GM18868 (cell line): ENCODE measurements around the gene TACC2.
"Not testable (repeated sequence)": the region's sequence is repeated elsewhere in the genome, so short reads cannot be mapped to it uniquely, and the experiment has no call there.

Experiments used
- ATAC-seq: cut with Tn5 transposase; IDR thresholded peaks from one replicate; pipeline ENCODE4 v1.9.1; 2021; ENCODE audit warnings: mild to moderate bottlenecking, moderate library complexity; ENCODE audit not compliant: unreplicated experiment

Gene TACC2

GRCh38 chr10:122086416-122087240, 97.7 kb downstream of the TACC2 start:
- no peak for ATAC-seq

GRCh38 chr10:122087436-122087835, 98.5 kb downstream of the TACC2 start:
- no peak for ATAC-seq

GRCh38 chr10:122089311-122090017, 100.5 kb downstream of the TACC2 start:
- no peak for ATAC-seq

- ATAC-seq, result no peak
Measured at GRCh38 chr10:122091722-122092121, 102.8 kb downstream of the TACC2 start.

DNA sequence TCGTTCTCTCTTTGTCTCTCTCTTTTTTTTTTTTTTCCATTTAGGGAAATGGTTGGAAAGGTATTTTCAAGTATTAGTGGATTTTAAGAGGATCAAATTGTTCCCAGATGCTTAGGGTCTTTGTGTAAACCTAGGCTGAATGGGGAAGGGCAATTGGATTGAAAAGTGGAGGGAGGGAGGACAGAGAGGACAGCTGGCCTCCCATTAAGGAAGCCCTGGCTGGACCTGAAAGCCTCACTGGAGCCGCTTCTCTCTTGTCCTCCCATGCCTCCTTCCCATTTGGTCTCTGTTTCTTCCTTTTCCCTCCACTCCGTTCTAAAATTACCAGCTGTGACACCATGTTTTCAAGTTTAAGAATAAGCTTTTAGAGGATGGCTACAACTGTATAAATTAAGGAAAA, 104.1 kb downstream of the TACC2 start:
- no peak for ATAC-seq

DNA sequence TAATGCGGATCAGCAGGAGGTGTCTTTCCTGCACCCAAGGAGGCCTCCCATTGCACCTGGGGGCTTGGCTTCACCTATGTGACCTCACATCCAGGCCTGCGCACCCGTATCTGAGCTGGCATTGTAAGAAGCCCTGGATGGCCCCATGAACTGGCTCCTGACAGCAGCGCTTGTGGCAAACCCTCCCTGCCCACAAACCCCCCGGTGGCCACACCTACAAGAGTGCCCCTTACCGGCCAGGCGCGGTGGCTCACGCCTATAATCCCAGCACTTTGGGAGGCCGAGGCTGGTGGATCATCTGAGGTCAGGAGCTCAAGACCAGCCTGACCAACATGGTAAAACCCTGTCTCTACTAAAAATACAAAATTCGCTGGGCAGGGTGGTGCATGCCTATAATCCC, 107.2 kb downstream of the TACC2 start:
- not testable (repeated sequence) for ATAC-seq

- no peak for ATAC-seq
Measured at GRCh38 chr10:122096705-122097104, 107.7 kb downstream of the TACC2 start.

- ATAC-seq, result no peak
Measured at GRCh38 chr10:122097935-122098334, 109.0 kb downstream of the TACC2 start.

DNA sequence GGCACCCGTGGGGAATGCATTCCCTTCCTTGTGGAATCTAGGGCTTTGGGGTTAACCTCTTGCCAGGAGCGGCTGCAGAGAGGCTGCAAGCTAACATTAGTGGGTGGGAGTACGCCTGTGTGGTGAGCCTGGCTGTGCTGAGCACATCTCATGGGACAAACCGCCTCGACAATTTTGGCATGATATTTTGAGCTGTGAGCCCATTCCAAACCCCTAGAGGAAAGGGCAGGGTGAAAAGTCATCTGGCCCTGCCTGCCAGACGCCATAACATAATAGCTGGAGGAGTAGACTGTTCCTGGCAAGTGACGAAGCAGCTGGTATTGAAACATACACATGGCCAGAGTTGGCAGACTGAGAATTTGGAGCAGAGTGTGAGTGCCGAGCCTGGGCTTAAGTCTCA, 110.0 kb downstream of the TACC2 start:
- no peak for ATAC-seq

- no peak for ATAC-seq
Measured at GRCh38 chr10:122099562-122099961, 110.6 kb downstream of the TACC2 start.

DNA sequence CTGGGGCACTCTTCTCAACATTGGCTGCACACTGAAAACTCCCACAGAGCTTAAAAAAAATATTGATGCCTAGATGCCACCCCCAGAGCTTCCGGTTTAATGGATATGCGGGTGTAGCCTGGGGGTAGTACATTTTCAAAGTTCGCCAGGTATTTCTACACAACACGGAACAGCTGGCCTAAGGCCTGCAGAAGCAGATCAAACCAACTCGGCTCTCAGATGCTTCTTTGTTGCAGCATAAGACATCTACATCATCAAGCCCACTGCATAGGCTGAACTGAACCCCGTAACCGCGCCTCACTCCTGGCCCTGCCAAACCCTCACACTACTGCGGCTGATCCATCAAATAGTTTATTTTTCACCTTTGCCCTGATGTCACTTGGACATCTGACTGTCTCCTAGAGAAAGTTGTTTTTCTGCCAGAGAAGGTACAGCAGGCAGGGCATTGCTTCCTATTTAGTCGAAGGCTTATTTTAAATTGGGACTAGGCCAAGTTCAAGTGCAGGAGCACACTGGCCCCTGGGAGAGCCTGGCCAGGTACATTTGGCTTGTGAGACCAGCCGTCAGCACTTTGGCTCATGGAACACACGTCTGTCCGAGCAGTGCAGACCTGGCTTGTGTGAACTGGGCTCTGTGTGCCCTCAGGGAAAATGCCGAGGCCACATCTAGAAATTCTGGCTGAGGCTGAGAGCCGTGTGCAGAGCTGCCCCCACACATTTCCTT, 113.3 kb downstream of the TACC2 start:
- ATAC-seq, result no peak

DNA sequence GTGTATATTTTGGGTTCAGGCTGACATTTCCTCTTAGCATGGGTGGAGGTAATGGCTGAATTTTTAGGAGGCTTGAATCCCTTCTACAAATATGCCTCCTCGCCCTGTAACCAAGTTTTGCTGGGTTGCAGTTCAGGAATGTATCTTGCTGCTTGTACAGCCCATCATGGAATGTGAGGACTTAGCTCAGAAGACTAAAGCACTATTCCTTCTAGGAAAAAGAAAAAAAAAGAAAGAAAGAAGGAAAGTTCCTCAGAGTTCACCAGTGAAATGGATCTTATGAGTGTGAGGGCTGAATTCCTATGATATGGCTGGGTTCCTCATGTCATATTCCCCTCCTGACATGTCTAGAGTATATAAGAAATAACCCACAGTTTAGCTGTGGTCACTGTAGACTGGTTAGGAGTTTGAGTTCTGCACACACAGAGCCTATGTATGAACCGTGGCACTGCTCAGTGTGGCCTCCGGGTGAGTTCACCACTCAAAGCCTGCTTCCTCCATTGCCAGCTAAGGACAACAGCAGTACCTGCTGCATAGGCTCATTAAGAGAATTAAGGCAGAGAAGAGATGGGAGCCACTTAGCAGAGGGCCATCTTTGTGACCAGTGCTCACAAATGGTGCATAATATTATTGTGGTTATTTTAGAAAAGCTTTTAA, 114.0 kb downstream of the TACC2 start:
- no peak for ATAC-seq

GRCh38 chr10:122103592-122103991, 114.6 kb downstream of the TACC2 start:
- no peak for ATAC-seq

GRCh38 chr10:122108786-122109185, 119.8 kb downstream of the TACC2 start:
- ATAC-seq, result not testable (repeated sequence)

- ATAC-seq, result no peak
Measured at GRCh38 chr10:122112021-122112616, 123.2 kb downstream of the TACC2 start.

- ATAC-seq, result no peak
Measured at GRCh38 chr10:122112625-122113160, 123.7 kb downstream of the TACC2 start.

- peak; percentile 56 for ATAC-seq
Measured at GRCh38 chr10:122113161-122113944, 124.4 kb downstream of the TACC2 start.

DNA sequence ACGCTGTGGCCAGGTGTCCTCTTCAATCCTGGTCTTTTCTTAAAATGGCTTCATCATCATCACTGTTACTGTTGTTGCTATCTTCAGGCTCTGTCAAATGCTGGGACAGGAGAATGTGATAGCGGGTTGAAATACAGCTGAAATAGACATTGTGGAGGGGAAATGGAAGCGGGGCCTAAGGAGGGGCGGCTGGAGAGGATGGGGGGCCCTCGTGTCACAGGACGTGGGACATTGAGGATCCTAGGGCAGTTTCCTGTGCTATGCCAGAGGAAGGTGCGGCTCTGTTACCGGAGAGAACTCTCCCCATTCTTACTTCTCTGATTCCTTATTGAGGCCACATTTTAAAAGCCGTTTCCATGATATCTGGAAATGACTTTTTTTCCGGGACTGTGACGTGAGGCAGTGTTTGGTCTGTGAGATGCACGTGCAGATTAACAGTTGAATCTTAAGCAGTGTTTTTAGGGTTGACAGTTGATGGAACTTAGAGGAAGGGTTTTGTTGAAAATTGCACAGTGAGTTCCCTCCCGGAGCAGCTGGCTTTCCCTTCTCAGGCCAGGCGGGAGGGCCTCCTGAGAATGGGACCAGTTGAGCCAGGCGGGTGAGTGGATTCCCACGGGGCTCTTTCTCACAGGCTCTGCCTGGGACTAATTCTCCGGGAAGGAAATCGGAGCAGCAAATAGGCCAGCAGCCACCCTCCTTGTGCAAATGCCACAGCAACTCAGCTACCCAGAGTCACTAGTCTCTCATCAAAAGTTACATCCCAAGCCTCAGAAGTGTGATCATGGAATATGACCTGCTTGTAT, 125.2 kb downstream of the TACC2 start:
- ATAC-seq, result no peak

- no peak for ATAC-seq
Measured at GRCh38 chr10:122115874-122116273, 126.9 kb downstream of the TACC2 start.
